ENCODE results near the gene TNS3. TPM values are rescaled to one million over a fixed set of nuclear protein-coding genes. Genes with fewer than 3 reads are reported as not detected.

Gene TNS3
- polyA plus RNA-seq, 6 donors from 2014 or later = 1.5 to 6.3 (median 4.8) TPM

DNA sequence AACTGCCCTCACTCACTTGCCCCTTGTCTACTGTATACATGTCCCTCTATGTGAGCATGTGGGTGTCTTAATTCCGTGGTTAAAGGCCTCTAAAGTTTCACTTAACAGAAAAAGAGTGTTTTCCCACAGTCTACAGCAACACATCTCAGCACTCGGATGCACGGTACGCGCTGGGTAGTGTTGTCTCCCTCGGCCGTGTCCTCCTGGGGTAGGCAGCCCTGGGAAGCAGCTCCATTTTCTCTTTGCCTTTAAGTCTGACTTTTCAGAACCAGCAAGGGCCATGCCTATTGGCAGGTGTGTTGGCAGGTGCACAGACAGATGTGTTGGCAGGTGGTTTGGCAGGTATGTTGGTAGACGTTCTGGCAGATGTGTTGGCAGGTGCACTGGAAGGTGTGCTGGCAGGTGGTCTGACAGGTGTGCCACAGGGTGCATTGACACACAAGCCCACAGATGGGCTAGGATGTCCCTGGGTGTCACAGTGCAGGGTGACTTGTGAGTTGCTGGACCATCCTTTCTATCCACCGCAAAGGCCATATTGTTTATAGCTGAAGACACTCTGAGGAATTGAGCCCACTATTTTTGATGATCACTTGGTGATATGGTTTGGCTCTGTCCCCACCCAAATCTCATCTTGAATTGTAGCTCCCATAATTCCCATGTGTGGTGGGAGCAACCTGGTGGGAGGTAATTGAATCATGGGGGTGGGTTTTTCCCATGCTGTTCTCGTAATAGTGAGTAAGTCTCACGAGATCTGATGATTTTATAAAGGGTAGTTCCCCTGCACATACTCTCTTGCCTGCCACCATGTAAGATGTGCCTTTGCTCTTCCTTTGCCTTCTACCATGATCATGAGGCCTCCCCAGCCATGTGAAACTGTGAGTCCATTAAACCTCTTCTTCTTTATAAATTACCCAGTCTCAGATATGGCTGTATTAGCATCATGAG, 296.9 kb downstream of the TNS3 start:
- Mint-ChIP-seq H3K4me1 (peaks cover 5 to 7% (median 7%) of the 10 kb centered on the region in 3 donors), H3K9me3 (peaks cover 0 to 6% (median 4%) of the 10 kb centered on the region in 7 donors), H3K27ac (no peak overlapping the region), H3K4me3 (no peak overlapping the region), H3K36me3 (peaks cover 27 to 36% of the 10 kb centered on the region in 2 donors), H3K27me3 (no peaks in the 10 kb centered on the region)
- no peak for ATAC-seq (ENCODE audit: low read depth in 2 of 2)
- DNase-seq = no peak

- DNase-seq = no peak
- H3K27me3 Mint-ChIP-seq = no peaks in the 10 kb centered on the region
- no peak for ATAC-seq (ENCODE audit: low read depth in 2 of 2)
- H3K4me1 Mint-ChIP-seq = peaks cover 7 to 15% (median 11%) of the 10 kb centered on the region in 3 donors
- H3K4me3 Mint-ChIP-seq = no peak overlapping the region
- no peak overlapping the region for H3K27ac Mint-ChIP-seq
- peaks cover 25 to 40% of the 10 kb centered on the region in 2 donors for H3K36me3 Mint-ChIP-seq
- peaks cover 0 to 6% (median 4%) of the 10 kb centered on the region in 7 donors for H3K9me3 Mint-ChIP-seq
Observed at GRCh38 chr7:47283497-47284131, 298.3 kb downstream of the TNS3 start.

DNA sequence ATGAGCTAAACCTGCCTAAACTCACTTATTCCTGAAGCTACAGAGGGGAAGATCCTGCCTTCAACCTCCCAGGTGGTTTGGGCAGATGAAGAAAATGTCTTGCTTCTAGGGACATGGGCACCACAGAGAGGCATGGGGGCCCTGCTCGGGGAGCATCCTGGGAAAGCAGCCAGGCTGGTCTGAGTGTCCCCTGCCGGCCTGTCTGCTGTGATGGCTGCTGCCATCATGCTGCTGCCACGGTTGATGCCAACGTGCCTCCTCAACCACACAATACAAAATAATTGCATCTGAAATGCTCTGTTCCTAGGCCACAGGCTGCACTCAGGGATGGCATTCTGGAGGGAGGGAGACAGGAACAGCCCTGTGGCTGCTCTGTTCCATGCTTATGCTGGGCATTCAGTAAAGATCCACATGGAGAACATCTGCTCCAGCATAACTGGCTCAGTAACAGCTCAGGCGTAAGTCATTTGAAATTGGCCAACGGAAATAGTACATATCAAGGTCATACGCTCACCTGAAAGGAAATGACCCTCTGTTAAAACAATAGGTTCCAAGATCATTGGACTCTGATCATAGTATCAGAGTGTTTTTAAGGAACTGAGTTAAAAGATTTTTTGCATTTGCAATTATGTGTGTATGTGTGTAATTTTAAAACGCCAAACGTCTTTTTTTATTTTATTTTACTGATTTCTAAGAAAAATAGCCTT, 299.0 kb downstream of the TNS3 start:
- H3K9me3 Mint-ChIP-seq = peaks cover 0 to 6% (median 4%) of the 10 kb centered on the region in 7 donors
- peaks cover 25 to 40% of the 10 kb centered on the region in 2 donors for H3K36me3 Mint-ChIP-seq
- no peak for ATAC-seq (ENCODE audit: low read depth in 2 of 2)
- DNase-seq = no peak
- H3K4me3 Mint-ChIP-seq = no peak overlapping the region
- no peaks in the 10 kb centered on the region for H3K27me3 Mint-ChIP-seq
- H3K4me1 Mint-ChIP-seq = peaks cover 7 to 15% (median 11%) of the 10 kb centered on the region in 3 donors
- peak overlapping the region in 1 of 6 donors; percentile 74 for H3K27ac Mint-ChIP-seq

DNA sequence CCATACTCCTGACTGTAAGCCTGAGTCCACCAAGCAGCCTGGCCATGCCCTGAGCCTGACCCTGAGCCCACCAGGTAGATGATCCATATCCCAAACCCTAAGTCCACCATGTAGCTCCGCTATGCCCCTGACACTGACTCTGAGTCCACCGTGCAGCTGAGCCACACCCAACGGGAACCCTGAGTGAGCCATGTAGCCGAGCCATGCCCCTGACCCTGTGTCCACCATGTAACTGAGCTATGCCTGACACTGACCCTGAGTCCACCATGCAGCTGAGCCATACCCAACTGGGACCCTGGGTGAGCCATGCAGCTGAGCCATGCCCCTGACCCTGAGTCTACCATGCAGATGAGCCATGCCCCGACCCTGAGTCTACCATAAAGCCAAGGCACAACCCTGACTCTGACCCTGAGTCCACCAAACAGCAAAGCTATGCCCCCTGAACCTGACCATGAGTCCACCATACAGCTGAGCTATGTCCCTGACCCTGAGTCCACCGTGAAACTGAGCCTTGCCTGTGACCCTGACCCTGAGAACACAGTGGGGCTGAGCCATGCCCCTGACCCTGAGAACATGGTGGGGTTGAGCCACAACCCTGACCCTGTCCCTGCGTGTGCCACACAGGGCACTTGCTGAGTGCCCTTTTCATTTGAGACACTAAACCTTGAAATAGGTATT, 299.8 kb downstream of the TNS3 start:
- no peak for DNase-seq
- peaks cover 21 to 40% of the 10 kb centered on the region in 2 donors for H3K36me3 Mint-ChIP-seq
- H3K27me3 Mint-ChIP-seq = no peaks in the 10 kb centered on the region
- peak overlapping the region in 2 of 6 donors; percentile 68 to 74 for H3K27ac Mint-ChIP-seq
- H3K4me1 Mint-ChIP-seq = peaks cover 7 to 15% (median 11%) of the 10 kb centered on the region in 3 donors
- H3K9me3 Mint-ChIP-seq = peaks cover 0 to 6% (median 4%) of the 10 kb centered on the region in 7 donors
- no peak overlapping the region for H3K4me3 Mint-ChIP-seq
- no peak for ATAC-seq (ENCODE audit: low read depth in 2 of 2)

DNA sequence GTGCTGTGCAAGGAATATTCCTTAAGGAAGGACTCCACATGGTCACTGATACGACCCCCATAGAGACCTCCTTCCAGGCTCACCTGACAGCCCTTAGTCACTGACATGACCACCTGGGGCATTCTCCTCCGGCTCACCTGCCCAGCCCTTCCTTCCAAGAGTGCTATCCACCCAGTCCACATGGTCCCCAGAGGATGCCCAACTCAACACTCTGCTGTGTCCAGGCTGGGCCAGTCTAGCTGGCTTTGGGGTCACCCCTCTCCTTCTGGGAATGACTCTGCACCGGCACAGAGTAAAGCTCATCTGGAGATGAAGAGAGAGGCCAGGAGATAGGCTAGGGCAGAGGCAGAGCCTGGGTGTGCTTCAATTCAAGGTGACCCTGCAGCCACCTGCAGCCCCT, 300.8 kb downstream of the TNS3 start:
- Mint-ChIP-seq H3K9me3 (peaks cover 0 to 6% (median 4%) of the 10 kb centered on the region in 7 donors), H3K27me3 (no peaks in the 10 kb centered on the region), H3K4me1 (peaks cover 7 to 15% (median 11%) of the 10 kb centered on the region in 3 donors), H3K4me3 (no peak overlapping the region), H3K36me3 (peaks cover 21 to 40% of the 10 kb centered on the region in 2 donors), H3K27ac (no peak overlapping the region)
- ATAC-seq (ENCODE audit: low read depth in 2 of 2) = no peak
- no peak for DNase-seq

- no peaks in the 10 kb centered on the region for H3K27me3 Mint-ChIP-seq
- H3K9me3 Mint-ChIP-seq = peaks cover 0 to 1% (median 0%) of the 10 kb centered on the region in 7 donors
- peaks cover 16 to 31% of the 10 kb centered on the region in 2 donors for H3K36me3 Mint-ChIP-seq
- peak overlapping the region in 3 of 6 donors; percentile 31 to 60 (median 59) for H3K27ac Mint-ChIP-seq
- DNase-seq = no peak
- ATAC-seq (ENCODE audit: low read depth in 2 of 2) = no peak
- peak overlapping the region in 2 of 8 donors; percentile 17 to 47 for H3K4me3 Mint-ChIP-seq
- H3K4me1 Mint-ChIP-seq = peaks cover 7 to 15% (median 11%) of the 10 kb centered on the region in 3 donors
Observed at GRCh38 chr7:47280114-47280513, 301.8 kb downstream of the TNS3 start.

DNA sequence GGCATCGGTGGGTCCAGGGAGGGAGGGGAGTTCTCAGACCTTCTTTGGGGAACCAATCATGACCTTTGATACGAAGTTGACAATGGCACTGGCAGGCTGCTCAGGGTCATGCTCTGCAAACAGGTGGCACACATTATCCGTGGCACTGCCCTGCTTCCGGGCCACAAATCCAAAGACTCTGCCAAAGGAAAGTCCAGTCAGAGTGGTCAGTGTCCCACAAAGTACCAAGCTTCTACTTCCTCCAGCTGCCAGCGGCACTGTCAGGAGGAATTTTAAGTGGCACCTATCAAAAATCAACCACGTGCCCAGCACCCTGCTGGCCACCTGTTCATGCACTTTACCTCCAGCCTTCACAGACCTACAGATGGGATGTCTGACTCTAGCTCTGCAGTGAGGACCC, 303.9 kb downstream of the TNS3 start:
- no peak for ATAC-seq (ENCODE audit: low read depth in 2 of 2)
- DNase-seq = no peak
- Mint-ChIP-seq H3K36me3 (peaks cover 16 to 26% of the 10 kb centered on the region in 2 donors), H3K9me3 (no peaks in the 10 kb centered on the region), H3K27ac (no peak overlapping the region), H3K4me1 (peaks cover 7 to 15% (median 11%) of the 10 kb centered on the region in 3 donors), H3K27me3 (no peaks in the 10 kb centered on the region), H3K4me3 (no peak overlapping the region)

GRCh38 chr7:47277321-47277781, 304.6 kb downstream of the TNS3 start:
- Mint-ChIP-seq H3K36me3 (peaks cover 12 to 20% of the 10 kb centered on the region in 2 donors), H3K27ac (no peak overlapping the region), H3K27me3 (no peaks in the 10 kb centered on the region), H3K4me1 (peaks cover 7 to 15% (median 11%) of the 10 kb centered on the region in 3 donors), H3K4me3 (no peak overlapping the region), H3K9me3 (no peaks in the 10 kb centered on the region)
- DNase-seq (no peak), ATAC-seq (ENCODE audit: low read depth in 2 of 2) (no peak)

DNA sequence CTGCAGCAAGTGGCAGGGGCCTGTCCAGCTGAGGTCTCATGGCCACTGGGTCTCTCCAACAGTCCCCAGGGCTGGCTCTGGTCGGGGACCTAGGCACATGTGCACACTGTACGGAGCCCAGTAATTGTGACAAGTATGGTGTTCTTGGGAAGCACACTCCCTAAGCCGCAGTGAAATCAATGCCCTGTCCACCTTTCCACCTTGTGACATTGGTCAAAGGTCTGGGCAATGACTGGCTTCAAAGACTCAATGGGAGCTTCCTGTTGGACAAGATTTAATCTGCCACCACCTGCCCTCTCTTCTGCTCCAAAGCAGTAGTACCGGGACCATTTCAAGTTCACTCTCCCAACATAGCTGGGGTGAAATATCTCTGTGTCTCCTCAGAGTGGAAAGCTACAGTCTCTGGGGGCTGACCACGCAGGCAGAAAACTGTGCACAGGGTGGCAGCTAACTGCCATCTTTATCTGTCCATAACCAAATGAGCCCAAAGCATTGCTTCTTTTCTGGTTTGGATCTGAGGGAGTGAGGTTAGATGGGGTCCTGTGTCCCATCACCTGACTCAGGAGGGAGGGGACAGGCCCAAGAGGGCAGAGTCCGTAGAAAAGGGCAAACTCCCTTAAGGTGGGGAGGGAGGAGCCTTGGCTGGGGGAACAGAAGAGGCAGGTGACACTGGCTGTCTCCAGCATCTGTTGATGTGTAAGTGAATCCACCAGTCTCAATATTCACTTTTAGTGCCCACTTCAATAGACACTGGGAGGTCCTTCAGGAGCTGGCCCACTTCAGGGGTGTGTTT, 307.7 kb downstream of the TNS3 start:
- Mint-ChIP-seq H3K27ac (no peak overlapping the region), H3K4me1 (peaks cover 0 to 3% (median 0%) of the 10 kb centered on the region in 3 donors), H3K36me3 (peaks cover 0 to 6% of the 10 kb centered on the region in 2 donors), H3K27me3 (no peaks in the 10 kb centered on the region), H3K9me3 (peaks cover 0 to 1% (median 0%) of the 10 kb centered on the region in 7 donors), H3K4me3 (no peak overlapping the region)
- no peak for ATAC-seq (ENCODE audit: low read depth in 2 of 2)
- no peak for DNase-seq

DNA sequence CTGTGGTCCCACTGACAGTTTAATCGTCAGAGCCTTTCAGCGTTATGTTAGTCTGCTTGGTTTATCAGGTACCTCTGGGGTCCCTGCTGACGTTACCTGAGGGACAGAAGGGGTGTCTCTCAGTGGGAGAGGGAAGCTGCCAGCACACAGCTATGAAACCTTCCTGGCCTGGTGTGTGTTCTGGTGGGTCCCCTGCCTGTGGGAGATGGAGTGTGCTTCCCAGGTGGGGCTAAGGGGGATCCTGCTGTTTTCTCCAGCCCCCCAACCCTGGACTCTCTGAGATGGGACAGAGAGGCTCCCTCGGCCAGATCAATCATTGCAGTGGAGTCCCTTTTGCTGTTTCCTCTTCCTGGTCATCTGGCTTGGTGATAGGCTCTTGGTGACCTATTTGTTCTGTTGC, 308.8 kb downstream of the TNS3 start:
- no peaks in the 10 kb centered on the region for H3K4me1 Mint-ChIP-seq
- H3K36me3 Mint-ChIP-seq = peaks cover 0 to 6% of the 10 kb centered on the region in 2 donors
- H3K27ac Mint-ChIP-seq = no peak overlapping the region
- peaks cover 0 to 8% (median 0%) of the 10 kb centered on the region in 7 donors for H3K9me3 Mint-ChIP-seq
- DNase-seq (no peak), ATAC-seq (ENCODE audit: low read depth in 2 of 2) (no peak)
- H3K27me3 Mint-ChIP-seq = no peaks in the 10 kb centered on the region
- no peak overlapping the region for H3K4me3 Mint-ChIP-seq

GRCh38 chr7:47271749-47272148, 310.2 kb downstream of the TNS3 start:
- Mint-ChIP-seq H3K27me3 (no peaks in the 10 kb centered on the region), H3K9me3 (peaks cover 0 to 10% (median 0%) of the 10 kb centered on the region in 7 donors), H3K4me3 (no peak overlapping the region), H3K27ac (no peak overlapping the region), H3K4me1 (no peaks in the 10 kb centered on the region), H3K36me3 (peaks cover 0 to 5% of the 10 kb centered on the region in 2 donors)
- DNase-seq (no peak), ATAC-seq (ENCODE audit: low read depth in 2 of 2) (no peak)

Data from naive B cell (primary cell).